Heart left ventricle (tissue), 16 donors: ENCODE measurements around the gene TMEM51. TPM values are rescaled to one million over a fixed set of nuclear protein-coding genes. Genes with fewer than 3 reads are reported as not detected.

Experiments
- ATAC-seq, 4 donors: fragments of 200-7000 bp; cut with Tn5 transposase; one replicate each; pipeline ENCODE4 v1.9.1; 2020 to 2022; ENCODE audit warnings: moderate library complexity in 4 of 4, mild to moderate bottlenecking in 3 of 4, moderate number of reproducible peaks in 1 of 4
- DNase-seq, 5 donors: peaks; one replicate each; pipeline ENCODE4 v3.0.0-alpha.2; 2020
- H3K27ac ChIP-seq, 12 donors: fragments of 200-600 bp; sonication (generic) in 4 of 12; one replicate each; pipeline versions ENCODE4 v1.5.0 to v1.8.0; 2016 to 2022; ENCODE audit warnings: mild to moderate bottlenecking in 2 of 12
- H3K27me3 ChIP-seq, 9 donors: fragments of 200-600 bp; sonication (generic) in 2 of 9; one replicate each; pipeline versions ENCODE4 v1.5.1 to v1.8.0; 2016 to 2022; ENCODE audit warnings: mild to moderate bottlenecking in 3 of 9
- H3K36me3 ChIP-seq, 9 donors: fragments of 200-600 bp; sonication (generic) in 2 of 9; one replicate each; pipeline versions ENCODE4 v1.5.0 to v1.8.0; 2018 to 2022; ENCODE audit warnings: mild to moderate bottlenecking in 2 of 9
- H3K4me1 ChIP-seq, 12 donors: fragments of 200-600 bp; sonication (generic) in 4 of 12; one replicate each; pipeline versions ENCODE4 v1.5.0 to v1.8.0; 2016 to 2022; ENCODE audit warnings: mild to moderate bottlenecking in 3 of 12
- H3K4me3 ChIP-seq, 12 donors: fragments of 200-600 bp; sonication (generic) in 4 of 12; one replicate each; pipeline versions ENCODE4 v1.5.0 to v1.8.0; 2017 to 2022; ENCODE audit warnings: mild to moderate bottlenecking in 9 of 12, moderate library complexity in 4 of 12
- H3K9me3 ChIP-seq, 12 donors: fragments of 200-600 bp; sonication (generic) in 4 of 12; one replicate each; pipeline versions ENCODE4 v1.5.0 to v1.8.0; 2016 to 2022; ENCODE audit warnings: mild to moderate bottlenecking in 1 of 12
- POLR2A ChIP-seq, 2 donors: fragments of 450-650 bp; IDR thresholded peaks; one replicate each; pipeline ENCODE4 v1.6.1; 2017; ENCODE audit warnings: antibody characterized with exemption in 2 of 2, mild to moderate bottlenecking in 2 of 2, moderate library complexity in 2 of 2
- WGBS, 4 donors: extraction: QIAGEN DNeasy Blood & Tissue Kit in 2 of 4; methylation state at CpG; one replicate each; pipeline versions ENCODE4 v1.1.5 to v1.1.7; 2013 to 2018; 5-methylcytosine and 5-hydroxymethylcytosine counted together
- intact Hi-C, 10 donors: fragments of 100-400 bp; cut with DNase I; formaldehyde crosslinking; loops; one replicate each; pipeline versions ENCODE4 v1.11.1 to v1.14.2; 2022
- polyA plus RNA-seq, 2 donors: library from polyadenylated mRNA; stranded (reverse); fragments of 200-250 nt; gene quantifications; one replicate each; pipeline ENCODE4 v1.2.3, GENCODE V29; 2013
- total RNA-seq, 9 donors: library from RNA; depleted of rRNA in 2 of 9; stranded (reverse); fragments of >200 nt in 2 of 9; fragmentation: NEBNext Ultra II Directional in 3 of 9; extraction: Animal tissue kit (Norgen Biotek cat#: 25700) in 3 of 9; gene quantifications; one replicate each; pipeline versions ENCODE4 v1.1.0 to v1.2.4, GENCODE V29; 2016 to 2023
- TF ChIP-seq, protein P1 (sequence below), 12 donors: fragments of 200-600 bp; sonication (generic) in 4 of 12; IDR thresholded peaks; one replicate each; pipeline versions ENCODE4 v1.5.0 to v1.8.0; 2018 to 2022; ENCODE audit warnings: antibody characterized with exemption in 12 of 12, mild to moderate bottlenecking in 5 of 12
- donor health status: ischemic (EF 13 %, LVEDD 7.1; RV severe dilation, severe dysfunction).
- donor health status: healthy with polysubstance abuse.
- donor health status: DM: no; HTN: yes; CAD: no.
- donor health status: DM: no; HTN: no; CAD: no.
- donor health status: ischemic (EF 25% LVEDD 6.9; RV normal size, moderate dysfunction).
- donor health status: ischemic (EF 25% LVEDD 5.7; RV mildly dilated, moderate dysfunction).
- donor health status: healthy.
- donor health status: DM: yes; HTN: yes; CAD: no.
- donor health status: ischemic (EF 35%, LVEDD 5.7; RV mildly dilated, moderate dysfunction).
- donor health status: nonischemic (EF 11% LVEDD 7.7; RV severe dilation, severe dysfunction).
- donor health status: DM: yes; HTN: yes; CAD: no.
- donor health status: PGD.
- donor health status: ischemic (EF 29% LVEDD 5.4; RV normal size, mild dysfunction).
- donor health status: nonischemic (EF 23%, LVEDD 6.1; RV moderate dilation, normal function).

TMEM51 gene
- total and polyA plus RNA-seq, 11 donors: 2.0 to 9.5 (median 3.8) TPM

DNA sequence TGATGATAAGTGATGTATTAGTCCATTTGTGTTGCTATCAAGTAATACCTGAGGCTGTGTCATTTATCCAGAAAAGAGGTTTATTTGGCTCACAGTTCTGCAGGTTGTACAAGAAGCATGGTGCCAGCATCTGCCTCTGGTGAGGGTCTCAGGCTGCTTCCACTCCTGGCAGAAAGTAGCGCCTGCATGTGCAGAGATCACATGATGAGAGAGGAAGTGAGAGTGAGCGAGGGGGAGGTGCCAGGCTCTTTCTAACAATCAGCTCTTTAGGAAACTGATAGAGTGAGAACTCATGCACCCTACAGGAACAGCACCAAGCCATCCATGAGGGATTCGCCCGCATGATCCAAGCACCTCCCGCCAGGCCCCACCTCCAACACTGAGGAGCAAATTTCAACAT is 91.3 kb downstream of the TMEM51 start:
- ATAC-seq (no peak), DNase-seq (no peak)
- H3K27me3 ChIP-seq: peaks cover 0 to 27% (median 11%) of the 10 kb centered on the region in 9 donors
- H3K27ac ChIP-seq: peak overlapping the region in 1 of 12 donors; percentile 43
- H3K4me1 ChIP-seq: peaks cover 0 to 26% (median 4%) of the 10 kb centered on the region in 12 donors
- TF ChIP-seq POLR2A (IDR thresholded peaks at IDR 0.05): no peak
- no peak overlapping the region for H3K4me3 ChIP-seq
- 84 to 94% (median 92%) methylated on average over 5 of the region's 5 CpGs for WGBS, 4 donors
- H3K9me3 ChIP-seq: no peaks in the 10 kb centered on the region
- H3K36me3 ChIP-seq: no peaks in the 10 kb centered on the region
- intact Hi-C loops: no loop called here

DNA sequence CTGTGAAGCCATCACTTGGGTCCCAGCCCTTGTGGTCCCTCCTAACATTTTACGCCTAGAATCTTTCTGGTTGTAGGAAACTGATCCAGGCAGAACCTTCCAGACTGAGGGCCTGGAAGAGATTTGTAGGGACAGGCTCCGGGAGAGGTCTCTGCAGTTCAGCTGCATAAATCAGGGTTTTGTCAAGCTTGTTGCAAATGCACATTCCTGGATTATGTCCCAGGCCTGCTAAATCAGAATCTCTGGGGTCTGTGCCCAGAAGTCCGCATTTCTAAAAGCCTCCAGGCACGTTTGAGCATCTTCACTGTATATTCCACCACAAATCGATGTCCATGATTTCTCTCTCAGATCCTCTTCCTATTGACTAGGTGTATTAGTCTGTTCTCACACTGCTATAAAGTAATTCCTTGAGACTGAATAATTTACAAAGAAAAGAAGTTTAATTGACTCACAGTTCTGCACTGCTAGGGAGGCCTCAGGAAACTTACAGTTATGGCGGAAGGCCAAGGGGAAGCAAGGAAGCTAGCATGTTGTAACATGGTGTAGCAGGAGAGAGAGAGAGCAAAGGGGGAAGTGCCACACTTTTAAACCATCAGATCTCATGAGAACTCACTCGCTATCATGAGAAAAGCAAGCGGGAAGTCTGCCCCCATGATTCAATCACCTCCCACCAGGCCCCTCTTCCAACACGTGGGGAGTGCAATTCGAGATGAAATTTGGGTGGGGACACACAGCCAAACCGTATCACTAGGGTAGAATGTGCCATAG is 92.2 kb downstream of the TMEM51 start:
- H3K27me3 ChIP-seq: peaks cover 0 to 37% (median 11%) of the 10 kb centered on the region in 9 donors
- no peak for DNase-seq
- H3K4me1 ChIP-seq: peaks cover 0 to 26% (median 4%) of the 10 kb centered on the region in 12 donors
- intact Hi-C loops: no loop called here
- no peak overlapping the region for H3K4me3 ChIP-seq
- WGBS, 4 donors: 61 to 75% (median 73%) methylated on average over 11 of the region's 11 CpGs
- TF ChIP-seq POLR2A (IDR thresholded peaks at IDR 0.05): no peak
- TF ChIP-seq, protein P1, sequence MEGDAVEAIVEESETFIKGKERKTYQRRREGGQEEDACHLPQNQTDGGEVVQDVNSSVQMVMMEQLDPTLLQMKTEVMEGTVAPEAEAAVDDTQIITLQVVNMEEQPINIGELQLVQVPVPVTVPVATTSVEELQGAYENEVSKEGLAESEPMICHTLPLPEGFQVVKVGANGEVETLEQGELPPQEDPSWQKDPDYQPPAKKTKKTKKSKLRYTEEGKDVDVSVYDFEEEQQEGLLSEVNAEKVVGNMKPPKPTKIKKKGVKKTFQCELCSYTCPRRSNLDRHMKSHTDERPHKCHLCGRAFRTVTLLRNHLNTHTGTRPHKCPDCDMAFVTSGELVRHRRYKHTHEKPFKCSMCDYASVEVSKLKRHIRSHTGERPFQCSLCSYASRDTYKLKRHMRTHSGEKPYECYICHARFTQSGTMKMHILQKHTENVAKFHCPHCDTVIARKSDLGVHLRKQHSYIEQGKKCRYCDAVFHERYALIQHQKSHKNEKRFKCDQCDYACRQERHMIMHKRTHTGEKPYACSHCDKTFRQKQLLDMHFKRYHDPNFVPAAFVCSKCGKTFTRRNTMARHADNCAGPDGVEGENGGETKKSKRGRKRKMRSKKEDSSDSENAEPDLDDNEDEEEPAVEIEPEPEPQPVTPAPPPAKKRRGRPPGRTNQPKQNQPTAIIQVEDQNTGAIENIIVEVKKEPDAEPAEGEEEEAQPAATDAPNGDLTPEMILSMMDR (IDR thresholded peaks at IDR 0.05): no peak
- H3K36me3 ChIP-seq: no peaks in the 10 kb centered on the region
- H3K27ac ChIP-seq: peak overlapping the region in 1 of 12 donors; percentile 61
- peak in 2 of 4 donors; percentile 61 to 68 for ATAC-seq
- H3K9me3 ChIP-seq: no peaks in the 10 kb centered on the region

DNA sequence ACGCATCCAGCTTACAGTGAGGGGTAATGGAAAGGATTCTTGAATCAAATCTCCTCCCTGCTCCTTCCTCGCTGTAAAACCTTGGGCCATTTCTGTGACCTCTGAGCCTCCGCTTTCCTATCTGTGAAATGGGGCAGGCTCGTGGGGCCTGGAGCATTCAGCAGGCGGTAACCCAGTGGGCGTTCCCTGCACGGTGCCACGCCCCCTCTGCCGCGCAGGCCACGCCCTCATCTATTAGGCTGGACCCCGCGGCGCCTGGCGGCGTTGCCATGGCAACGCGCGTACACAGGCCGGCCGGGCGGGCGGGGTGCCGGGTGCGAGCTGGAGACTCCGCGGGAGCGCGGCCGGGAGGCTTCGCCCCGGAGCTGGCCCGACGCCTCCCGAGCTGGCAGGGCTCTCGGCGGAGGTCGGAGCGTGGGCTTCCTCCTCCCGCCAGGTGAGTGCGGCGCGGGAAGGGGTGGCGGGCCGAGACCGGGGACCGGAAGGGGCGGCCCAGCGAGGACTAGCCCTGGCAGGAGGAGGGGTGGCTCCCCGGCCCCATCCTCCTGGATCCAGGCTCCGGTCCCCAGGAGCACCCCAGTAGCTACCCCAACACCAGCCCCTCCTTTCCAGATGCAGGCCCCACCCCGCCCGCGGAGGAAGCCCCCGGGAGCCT is 93.5 kb downstream of the TMEM51 start, which contains the start of gene FHAD1:
FHAD1 (plus strand) TSS at position 264 of the 655 bp plus-strand sequence. CDS start 4,562 bp downstream, outside the sequence.
- intact Hi-C loops: no loop called here
- 6 to 9% (median 7%) methylated on average over 36 to 55 of the region's 55 CpGs for WGBS, 4 donors
- no peaks in the 10 kb centered on the region for H3K36me3 ChIP-seq
- no peak for TF ChIP-seq POLR2A (IDR thresholded peaks at IDR 0.05)
- TF ChIP-seq, protein P1 (IDR thresholded peaks at IDR 0.05): no peak
- no peaks in the 10 kb centered on the region for H3K9me3 ChIP-seq
- H3K27ac ChIP-seq: peak within 1 kb of the TSS in 1 of 12 donors; percentile 61
- peak within 1 kb of the TSS in 11 of 12 donors; percentile 18 to 60 (median 41) for H3K4me3 ChIP-seq
- DNase-seq (peak in 3 of 5 donors; percentile 24 to 68 (median 65)), ATAC-seq (peak in 3 of 4 donors; percentile 37 to 82 (median 77))
- H3K4me1 ChIP-seq: peaks cover 0 to 26% (median 4%) of the 10 kb centered on the region in 12 donors
- peaks cover 0 to 38% (median 11%) of the 10 kb centered on the region in 9 donors for H3K27me3 ChIP-seq

DNA sequence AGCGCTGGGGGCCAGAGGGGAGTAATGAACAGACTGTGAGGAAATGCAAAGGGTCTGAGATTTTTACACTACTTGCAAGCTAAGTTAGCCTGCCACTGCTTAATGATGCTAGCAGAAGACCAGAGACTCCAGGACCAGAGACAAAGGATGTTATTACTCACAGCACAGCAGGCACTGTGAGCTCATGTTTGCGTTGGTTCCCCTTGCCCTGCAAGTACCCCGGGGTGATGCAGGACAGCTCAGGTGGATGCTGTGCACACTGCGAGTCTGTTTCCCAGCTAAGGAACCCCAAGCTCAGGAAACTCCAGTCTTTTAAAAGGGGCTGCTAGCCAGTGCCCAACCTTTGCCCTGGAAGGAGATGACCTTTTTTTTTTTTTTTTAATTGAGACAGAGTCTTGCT is 94.7 kb downstream of the TMEM51 start:
- DNase-seq (no peak), ATAC-seq (no peak)
- H3K27ac ChIP-seq: no peak overlapping the region
- H3K4me1 ChIP-seq: peaks cover 0 to 32% (median 4%) of the 10 kb centered on the region in 12 donors
- no peaks in the 10 kb centered on the region for H3K36me3 ChIP-seq
- 89 to 94% (median 91%) methylated on average over 4 of the region's 4 CpGs for WGBS, 4 donors
- intact Hi-C loops: no loop called here
- no peak for TF ChIP-seq POLR2A (IDR thresholded peaks at IDR 0.05)
- TF ChIP-seq, protein P1 (IDR thresholded peaks at IDR 0.05): no peak
- H3K27me3 ChIP-seq: peaks cover 0 to 38% (median 11%) of the 10 kb centered on the region in 9 donors
- H3K4me3 ChIP-seq: no peak overlapping the region
- no peaks in the 10 kb centered on the region for H3K9me3 ChIP-seq
